Left lung (tissue), 10 donors: Measurements from ENCODE around the gene RGS2. TPM values are rescaled to one million over a fixed set of nuclear protein-coding genes. Genes with fewer than 3 reads are reported as not detected.

ENCODE experiments used
- ATAC-seq: fragments of 200-7000 bp; cut with Tn5 transposase; one replicate; pipeline ENCODE4 v1.9.1; 2020; ENCODE audit warnings: moderate library complexity
- DNase-seq, 4 donors: peaks; one replicate each; pipeline ENCODE4 v3.0.0-alpha.2; 2013 to 2020
- H3K27ac ChIP-seq, 2 donors: fragments of 200-600 bp; sonication (generic) in 1 of 2; one replicate each; pipeline versions ENCODE4 v1.5.0 to v1.8.0; 2020 to 2021
- H3K27me3 ChIP-seq, 2 donors: fragments of 200-600 bp; sonication (generic) in 1 of 2; one replicate each; pipeline versions ENCODE4 v1.5.0 to v1.8.0; 2020 to 2021
- H3K36me3 ChIP-seq, 2 donors: fragments of 200-600 bp; sonication (generic) in 1 of 2; one replicate each; pipeline versions ENCODE4 v1.5.0 to v1.8.0; 2020 to 2021
- H3K4me1 ChIP-seq, 2 donors: fragments of 200-600 bp; one replicate each; pipeline ENCODE4 v1.8.0; 2021
- H3K4me3 ChIP-seq, 2 donors: fragments of 200-600 bp; sonication (generic) in 1 of 2; one replicate each; pipeline versions ENCODE4 v1.5.0 to v1.8.0; 2020 to 2021; ENCODE audit warnings: mild to moderate bottlenecking in 1 of 2
- H3K9me3 ChIP-seq, 2 donors: fragments of 200-600 bp; sonication (generic) in 1 of 2; one replicate each; pipeline versions ENCODE4 v1.5.0 to v1.8.0; 2020 to 2021
- CTCF ChIP-seq, 2 donors: fragments of 200-600 bp; sonication (generic) in 1 of 2; IDR thresholded peaks; one replicate each; pipeline versions ENCODE4 v1.5.0 to v1.8.0; 2021; ENCODE audit warnings: antibody characterized with exemption in 2 of 2
- intact Hi-C, 2 donors: fragments of 100-400 bp; cut with DNase I; formaldehyde crosslinking; loops; one replicate each; pipeline versions ENCODE4 v1.11.2 to v1.14.2; 2022
- polyA plus RNA-seq, 6 donors: library from polyadenylated mRNA; unstranded; fragments of 120-200 nt; gene quantifications; one replicate each; pipeline ENCODE4 v1.2.1, GENCODE V29; 2013; ENCODE audit not compliant: insufficient read length in 6 of 6
- total RNA-seq, 2 donors: library from RNA; stranded (reverse); fragmentation: NEBNext Ultra II Directional; extraction: Animal tissue kit (Norgen Biotek cat#: 25700); gene quantifications; one replicate each; pipeline ENCODE4 v1.2.1, GENCODE V29; 2021
- donor health status: DM: no; HTN: yes; CAD: no.
- donor health status: DM: no; HTN: no; CAD: no.

Gene RGS2
- total and polyA plus RNA-seq, 8 donors = 35.3 to 182 (median 126) TPM

GRCh38 chr1:192849011-192849410 lies 40.2 kb downstream of the RGS2 start:
- no peaks in the 10 kb centered on the region for H3K9me3 ChIP-seq
- TF ChIP-seq CTCF (IDR thresholded peaks at IDR 0.05) = no peak
- H3K4me3 ChIP-seq = no peak overlapping the region
- DNase-seq (no peak), ATAC-seq (no peak)
- intact Hi-C loops = no loop called here
- no peaks in the 10 kb centered on the region for H3K27me3 ChIP-seq
- no peaks in the 10 kb centered on the region for H3K36me3 ChIP-seq
- no peaks in the 10 kb centered on the region for H3K4me1 ChIP-seq
- H3K27ac ChIP-seq = no peak overlapping the region

GRCh38 chr1:192849442-192849841 lies 40.6 kb downstream of the RGS2 start:
- Histone ChIP-seq H3K9me3 (no peaks in the 10 kb centered on the region), H3K4me3 (no peak overlapping the region), H3K4me1 (no peaks in the 10 kb centered on the region), H3K36me3 (no peaks in the 10 kb centered on the region), H3K27ac (no peak overlapping the region), H3K27me3 (no peaks in the 10 kb centered on the region)
- DNase-seq = no peak
- intact Hi-C loops = no loop called here
- ATAC-seq = no peak
- no peak for TF ChIP-seq CTCF (IDR thresholded peaks at IDR 0.05)

DNA sequence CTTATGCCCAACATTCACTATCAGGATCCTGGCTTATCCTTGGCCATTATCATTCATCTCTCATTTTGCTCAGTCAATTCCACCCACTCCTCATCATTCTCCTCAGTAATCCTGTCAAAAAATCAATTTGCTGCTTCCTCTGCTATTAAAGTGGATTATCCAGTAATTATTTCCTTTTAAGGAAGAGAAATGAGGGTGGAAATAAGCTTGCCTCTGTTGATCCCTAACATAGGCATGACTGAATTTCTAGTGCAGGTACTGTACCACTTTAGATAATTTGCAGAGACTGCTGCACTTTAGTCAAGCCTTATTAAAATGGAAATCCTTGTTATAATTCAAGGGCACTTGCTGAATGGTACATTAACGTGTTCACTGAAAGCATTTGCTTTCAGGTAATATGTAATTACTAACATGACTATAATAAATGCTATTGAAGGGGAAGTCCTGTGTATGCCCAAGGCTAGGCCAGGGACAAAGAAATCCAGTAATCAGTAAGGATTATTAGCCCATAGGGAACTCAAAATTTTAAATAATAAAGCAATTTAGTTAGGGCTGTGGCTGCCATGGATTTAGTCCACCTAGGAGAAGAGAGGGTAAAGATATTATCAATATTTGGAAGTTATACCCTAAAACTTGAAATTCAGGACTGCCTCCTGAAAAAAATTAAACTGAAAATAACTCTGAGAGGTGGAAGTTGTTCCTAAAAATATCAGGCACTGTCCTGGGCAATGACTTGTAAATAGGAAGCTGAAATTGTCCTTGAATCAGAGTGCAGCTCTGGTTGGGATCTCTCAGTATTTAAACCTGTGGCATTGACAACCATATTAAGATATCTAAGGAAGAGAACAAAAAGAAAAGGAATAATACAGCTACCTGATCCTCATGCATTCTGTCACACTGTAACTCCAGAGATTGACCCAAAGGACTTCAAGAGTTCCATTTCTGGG lies 43.4 kb downstream of the RGS2 start:
- Histone ChIP-seq H3K27ac (no peak overlapping the region), H3K4me1 (no peaks in the 10 kb centered on the region), H3K9me3 (no peaks in the 10 kb centered on the region), H3K27me3 (no peaks in the 10 kb centered on the region), H3K36me3 (no peaks in the 10 kb centered on the region), H3K4me3 (no peak overlapping the region)
- intact Hi-C loops = no loop called here
- no peak for ATAC-seq
- TF ChIP-seq CTCF (IDR thresholded peaks at IDR 0.05) = no peak
- DNase-seq = no peak

- Histone ChIP-seq H3K9me3 (no peaks in the 10 kb centered on the region), H3K27ac (no peak overlapping the region), H3K4me1 (no peaks in the 10 kb centered on the region), H3K4me3 (no peak overlapping the region), H3K27me3 (no peaks in the 10 kb centered on the region), H3K36me3 (no peaks in the 10 kb centered on the region)
- ATAC-seq (no peak), DNase-seq (no peak)
- intact Hi-C loops = no loop called here
- no peak for TF ChIP-seq CTCF (IDR thresholded peaks at IDR 0.05)
Observed at GRCh38 chr1:192858456-192858855, 49.6 kb downstream of the RGS2 start.

DNA sequence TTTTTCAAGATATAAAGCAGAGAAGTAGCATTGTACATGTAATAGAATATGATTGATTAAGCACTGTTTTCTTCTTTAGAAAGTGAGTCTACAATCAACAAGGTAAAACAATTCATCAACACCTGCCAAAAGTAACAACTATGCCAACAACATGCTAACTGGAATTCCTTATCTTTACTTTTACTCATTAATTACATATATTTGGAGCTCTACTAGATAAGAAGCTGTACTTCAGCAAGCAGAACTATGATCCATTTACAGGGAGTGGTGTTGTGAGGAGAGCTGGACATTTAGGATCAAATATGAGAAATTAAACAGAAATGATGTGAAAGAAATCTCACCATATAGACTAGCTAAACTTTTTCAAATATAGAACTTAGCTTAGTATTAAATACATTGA lies 51.0 kb downstream of the RGS2 start:
- no peak for DNase-seq

More for the DNA sequence above, 51.0 kb downstream of the RGS2 start:
- intact Hi-C loops = no loop called here
- no peaks in the 10 kb centered on the region for H3K9me3 ChIP-seq
- no peaks in the 10 kb centered on the region for H3K27me3 ChIP-seq
- no peaks in the 10 kb centered on the region for H3K36me3 ChIP-seq
- no peaks in the 10 kb centered on the region for H3K4me1 ChIP-seq
- no peak for ATAC-seq
- no peak overlapping the region for H3K27ac ChIP-seq
- no peak overlapping the region for H3K4me3 ChIP-seq
- TF ChIP-seq CTCF (IDR thresholded peaks at IDR 0.05) = no peak
